ENCODE measurements around the gene TLE5. TPM values are rescaled to one million over a fixed set of nuclear protein-coding genes. Genes with fewer than 3 reads are reported as not detected.
A peak's percentile ranks its signal among the peaks of the same experiment; 100 is the strongest.

TLE5 gene
- total RNA-seq, 1 experiment from 2014 or later: 694 TPM

DNA sequence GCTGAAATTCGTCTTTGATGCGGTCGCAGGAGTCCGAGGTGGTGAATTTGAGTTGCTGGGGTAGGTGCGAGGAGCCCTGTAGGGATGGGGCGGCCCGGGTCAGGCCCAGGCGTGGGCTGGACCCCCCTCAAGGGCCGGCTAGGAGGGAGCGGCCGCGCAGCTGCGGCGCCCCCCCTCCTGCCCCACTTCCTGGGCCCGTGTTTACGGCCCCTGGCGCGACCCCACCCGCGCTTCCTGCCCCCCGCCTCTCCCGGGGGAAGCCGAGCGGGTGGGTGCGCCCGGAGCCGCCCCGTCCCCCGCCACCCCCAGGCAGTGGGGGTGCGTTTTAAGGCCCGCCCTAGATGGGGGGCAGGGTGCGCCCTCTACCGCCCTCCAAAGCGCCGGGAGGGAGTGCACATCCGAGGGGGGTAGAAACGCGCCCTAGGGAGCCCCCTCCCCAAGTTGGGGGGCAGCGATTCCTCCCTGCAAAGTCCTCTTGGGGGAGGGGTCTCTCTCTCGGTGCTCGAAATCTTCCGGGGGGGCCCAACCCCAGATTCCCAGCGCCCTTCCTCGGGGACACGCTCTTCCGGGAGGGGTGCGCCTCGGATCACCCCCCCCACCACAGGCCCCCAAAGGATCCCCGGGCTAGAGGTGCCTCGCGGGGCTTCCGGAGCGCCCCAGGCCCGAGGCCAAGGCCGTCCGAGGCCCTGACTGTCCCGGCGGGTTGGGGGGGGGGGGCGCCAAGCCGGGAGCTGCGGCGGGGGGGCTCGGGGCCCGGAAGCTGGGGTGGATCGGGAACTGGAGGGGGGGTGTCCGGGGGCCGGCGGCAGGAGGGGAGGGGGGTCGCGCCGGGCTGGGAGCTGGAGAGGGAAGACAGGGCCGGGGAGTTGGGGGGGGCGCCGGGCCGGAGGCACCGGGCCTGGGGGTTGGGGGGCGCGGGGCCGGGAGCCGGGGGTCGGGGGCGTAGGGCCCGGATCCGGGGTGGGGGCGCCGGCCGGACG lies 823 bp downstream of the TLE5 start:
- H3K27ac ChIP-seq: peak overlapping the region; percentile 85
- peaks cover 47% of the 10 kb centered on the region for H3K36me3 ChIP-seq
- peak overlapping the region; percentile 76 for H3K4me3 ChIP-seq
- peaks cover 80% of the 10 kb centered on the region for H3K4me1 ChIP-seq (replicated peaks)
- no peaks in the 10 kb centered on the region for H3K9me3 ChIP-seq (replicated peaks)
- no peaks in the 10 kb centered on the region for H3K27me3 ChIP-seq (replicated peaks)
- peak; percentile 64 to 68 for DNase-seq (ENCODE audit: low read depth in 1 of 2, low spot score in 2 of 2)

DNA sequence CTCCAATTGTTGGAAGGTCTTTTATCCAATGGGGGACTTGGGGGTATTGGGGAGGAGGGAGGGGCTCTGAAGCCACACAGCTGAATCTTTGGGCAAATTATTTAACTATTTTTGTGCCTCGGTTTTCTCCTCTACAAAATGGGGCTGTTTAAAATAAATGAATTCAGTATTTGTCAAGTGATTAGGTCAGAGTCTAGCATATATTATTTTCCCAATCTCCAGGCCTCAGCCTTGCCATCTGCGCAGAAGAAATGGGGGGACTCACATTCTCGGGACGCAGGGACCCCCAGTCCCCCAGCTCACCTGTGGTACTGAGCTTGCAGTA lies 1.5 kb downstream of the TLE5 start:
- peak in 1 of 2 experiments; percentile 53 for DNase-seq (ENCODE audit: low read depth in 1 of 2, low spot score in 2 of 2)
- Histone ChIP-seq H3K4me1 (replicated peaks) (peaks cover 79% of the 10 kb centered on the region), H3K4me3 (peak overlapping the region; percentile 76), H3K27me3 (replicated peaks) (no peaks in the 10 kb centered on the region), H3K27ac (peak overlapping the region; percentile 85), H3K36me3 (peaks cover 48% of the 10 kb centered on the region), H3K9me3 (replicated peaks) (no peaks in the 10 kb centered on the region)

DNA sequence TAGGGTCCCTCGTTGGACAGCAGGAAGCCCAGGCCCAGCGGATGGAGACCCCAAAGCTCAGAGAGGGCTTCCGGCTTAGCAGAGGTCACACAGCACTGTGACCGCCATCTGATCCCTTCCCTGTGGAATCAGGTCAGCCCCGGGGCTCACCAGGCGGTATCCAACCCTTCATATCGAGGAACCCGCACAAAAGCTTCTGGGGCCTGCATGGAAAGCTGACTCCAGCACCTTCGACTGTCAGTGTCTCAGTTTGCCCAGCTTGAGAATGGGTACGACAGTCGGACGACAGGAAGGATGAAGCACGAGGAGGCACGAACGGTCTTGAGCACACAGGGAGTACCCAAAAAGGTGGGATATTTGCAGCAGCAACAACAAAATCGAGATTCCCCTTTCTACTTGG lies 2.6 kb downstream of the TLE5 start:
- no peaks in the 10 kb centered on the region for H3K27me3 ChIP-seq (replicated peaks)
- DNase-seq (ENCODE audit: low read depth in 1 of 2, low spot score in 2 of 2): no peak
- peaks cover 60% of the 10 kb centered on the region for H3K36me3 ChIP-seq
- no peak overlapping the region for H3K27ac ChIP-seq
- peak overlapping the region; percentile 76 for H3K4me3 ChIP-seq
- H3K9me3 ChIP-seq (replicated peaks): no peaks in the 10 kb centered on the region
- peaks cover 79% of the 10 kb centered on the region for H3K4me1 ChIP-seq (replicated peaks)

DNA sequence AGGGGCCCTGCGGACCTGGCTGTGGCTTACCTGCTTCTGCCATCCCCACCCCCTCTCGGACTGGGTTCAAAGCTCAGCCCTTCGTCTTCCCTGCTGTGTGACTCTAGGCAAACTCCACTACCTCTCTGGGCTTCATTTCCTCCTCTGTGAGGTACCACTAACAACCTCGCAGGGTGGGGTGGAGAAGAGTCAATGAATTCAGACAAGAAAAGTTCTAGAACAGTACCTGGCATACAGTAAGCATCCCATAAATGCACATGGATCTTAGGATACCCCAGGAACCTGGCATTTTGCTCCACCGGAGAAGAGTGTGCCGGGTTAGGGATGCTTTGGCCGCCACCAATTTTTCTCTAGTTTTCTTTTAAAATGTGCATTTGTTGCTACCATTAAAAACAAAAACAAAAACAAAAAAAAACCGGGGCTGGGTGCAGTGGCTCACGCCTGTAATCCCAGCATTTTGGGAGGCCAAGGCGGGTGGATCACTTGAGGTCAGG lies 3.4 kb downstream of the TLE5 start:
- Histone ChIP-seq H3K27ac (no peak overlapping the region), H3K4me1 (replicated peaks) (peaks cover 80% of the 10 kb centered on the region), H3K36me3 (peaks cover 67% of the 10 kb centered on the region), H3K4me3 (no peak overlapping the region), H3K9me3 (replicated peaks) (no peaks in the 10 kb centered on the region), H3K27me3 (replicated peaks) (no peaks in the 10 kb centered on the region)
- DNase-seq (ENCODE audit: low read depth in 1 of 2, low spot score in 2 of 2): no peak

DNA sequence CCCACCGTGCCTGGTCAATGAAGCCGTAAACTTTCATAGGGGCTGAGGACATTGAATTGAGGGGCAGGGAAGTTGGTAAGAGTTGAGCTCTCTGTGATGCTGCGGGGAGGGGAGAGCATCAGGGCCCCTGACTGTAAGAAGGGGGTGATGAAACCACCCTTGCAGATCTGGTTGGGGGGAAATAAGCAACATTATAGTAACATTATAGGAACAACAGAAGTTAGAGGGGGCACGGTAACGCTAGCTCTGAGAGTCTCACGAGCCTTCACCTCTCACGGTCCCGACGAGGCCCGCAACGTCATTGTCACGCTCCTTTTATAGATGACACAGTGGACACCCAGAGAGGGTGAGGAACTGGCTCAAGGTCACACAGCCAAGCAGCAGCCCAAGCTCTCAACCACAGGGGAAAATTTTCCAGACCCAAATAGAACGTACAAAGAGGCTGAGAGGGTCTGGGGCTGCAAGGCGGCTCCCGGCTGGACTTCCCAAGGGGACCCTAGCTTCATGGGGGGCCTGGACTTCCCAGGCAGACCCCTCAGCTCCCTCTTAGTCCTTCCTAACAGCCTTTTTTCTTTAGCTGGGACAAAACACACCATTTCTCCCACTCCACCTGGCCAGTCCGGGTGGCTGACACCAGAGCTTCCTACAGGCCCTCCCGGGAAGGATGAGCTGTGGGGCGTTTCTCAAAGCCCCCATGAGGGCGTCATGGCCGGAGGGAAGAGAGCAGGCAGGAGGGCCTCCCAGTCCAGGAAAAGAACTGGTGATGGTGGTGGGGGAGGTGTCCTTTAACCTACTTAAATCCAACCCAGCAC lies 4.1 kb downstream of the TLE5 start:
- H3K27me3 ChIP-seq (replicated peaks): no peaks in the 10 kb centered on the region
- peak overlapping the region; percentile 45 for H3K27ac ChIP-seq
- DNase-seq (ENCODE audit: low read depth in 1 of 2, low spot score in 2 of 2): no peak
- 0 out of 2 replicates have a peak overlapping the region, but pooled peaks have one; percentile 6 for H3K4me3 ChIP-seq
- no peaks in the 10 kb centered on the region for H3K9me3 ChIP-seq (replicated peaks)
- peaks cover 72% of the 10 kb centered on the region for H3K36me3 ChIP-seq
- peaks cover 73% of the 10 kb centered on the region for H3K4me1 ChIP-seq (replicated peaks)

DNA sequence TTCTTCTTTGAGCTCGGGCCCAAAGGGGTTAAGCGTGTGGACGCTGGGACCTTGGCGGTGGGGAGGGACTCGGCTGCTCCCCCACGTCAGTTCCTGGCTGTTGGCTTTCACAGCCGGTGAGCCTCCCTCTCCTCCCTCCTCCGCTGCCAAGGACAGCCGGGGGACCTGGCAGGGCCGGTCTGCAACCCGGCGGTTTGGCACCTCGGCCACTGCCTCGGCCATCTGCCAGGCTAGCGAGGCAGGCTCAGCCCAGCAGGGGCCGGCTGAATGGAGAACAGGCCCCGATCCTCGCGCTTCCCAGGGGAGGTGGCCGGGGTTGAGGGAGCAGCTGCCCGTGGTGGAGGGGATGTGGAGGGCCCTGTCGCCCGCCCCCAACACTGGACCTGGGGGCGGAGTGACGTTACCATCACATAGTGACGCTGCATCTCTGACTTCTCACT lies 5.0 kb downstream of the TLE5 start:
- H3K4me3 ChIP-seq: peak overlapping the region; percentile 11

DNA sequence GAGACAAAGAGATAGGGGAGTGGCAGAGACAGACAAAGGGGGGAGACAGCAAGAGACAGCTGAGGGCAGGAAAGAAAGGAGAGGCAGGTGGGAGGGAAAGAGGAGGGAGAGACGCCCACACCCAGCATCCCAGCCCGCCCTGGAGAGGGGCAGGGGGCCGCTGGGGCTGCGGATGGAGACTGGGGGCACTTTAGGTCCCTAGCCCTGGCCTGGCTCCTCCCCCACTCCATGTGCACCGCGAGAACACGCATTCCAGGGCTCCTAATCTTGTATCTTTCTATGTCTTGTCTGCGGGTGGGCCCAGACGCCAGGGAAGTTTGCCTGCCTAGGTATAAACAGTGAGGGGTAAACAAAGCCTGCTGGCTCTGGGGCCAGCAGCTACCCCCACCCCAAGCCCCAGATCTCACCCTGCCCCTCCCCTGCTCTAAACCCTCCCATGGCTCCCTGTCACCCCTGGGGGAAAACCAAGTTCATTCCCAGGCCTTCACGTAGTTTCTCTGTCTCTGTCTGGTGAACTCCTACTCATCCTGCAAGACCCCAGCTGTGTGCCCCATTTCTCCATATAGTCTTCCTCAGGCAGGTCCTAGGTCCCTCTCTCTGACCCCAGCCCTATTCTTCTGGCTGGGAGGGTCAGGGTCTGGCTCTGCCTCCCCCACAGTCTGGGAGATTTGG lies 5.7 kb downstream of the TLE5 start:
- Histone ChIP-seq H3K9me3 (replicated peaks) (no peaks in the 10 kb centered on the region), H3K4me3 (peak overlapping the region; percentile 11; the same call in 1 of the 2 replicates), H3K27me3 (replicated peaks) (no peaks in the 10 kb centered on the region), H3K36me3 (peaks cover 82% of the 10 kb centered on the region), H3K27ac (peak overlapping the region; percentile 45), H3K4me1 (replicated peaks) (peaks cover 66% of the 10 kb centered on the region)
- DNase-seq (ENCODE audit: low read depth in 1 of 2, low spot score in 2 of 2): peak; percentile 97 to 98

More for the DNA sequence above, 5.0 kb downstream of the TLE5 start:
- Histone ChIP-seq H3K27ac (peak overlapping the region; percentile 45), H3K9me3 (replicated peaks) (no peaks in the 10 kb centered on the region), H3K36me3 (peaks cover 80% of the 10 kb centered on the region), H3K27me3 (replicated peaks) (no peaks in the 10 kb centered on the region), H3K4me1 (replicated peaks) (peaks cover 66% of the 10 kb centered on the region)
- peak; percentile 88 to 90 for DNase-seq (ENCODE audit: low read depth in 1 of 2, low spot score in 2 of 2)

DNA sequence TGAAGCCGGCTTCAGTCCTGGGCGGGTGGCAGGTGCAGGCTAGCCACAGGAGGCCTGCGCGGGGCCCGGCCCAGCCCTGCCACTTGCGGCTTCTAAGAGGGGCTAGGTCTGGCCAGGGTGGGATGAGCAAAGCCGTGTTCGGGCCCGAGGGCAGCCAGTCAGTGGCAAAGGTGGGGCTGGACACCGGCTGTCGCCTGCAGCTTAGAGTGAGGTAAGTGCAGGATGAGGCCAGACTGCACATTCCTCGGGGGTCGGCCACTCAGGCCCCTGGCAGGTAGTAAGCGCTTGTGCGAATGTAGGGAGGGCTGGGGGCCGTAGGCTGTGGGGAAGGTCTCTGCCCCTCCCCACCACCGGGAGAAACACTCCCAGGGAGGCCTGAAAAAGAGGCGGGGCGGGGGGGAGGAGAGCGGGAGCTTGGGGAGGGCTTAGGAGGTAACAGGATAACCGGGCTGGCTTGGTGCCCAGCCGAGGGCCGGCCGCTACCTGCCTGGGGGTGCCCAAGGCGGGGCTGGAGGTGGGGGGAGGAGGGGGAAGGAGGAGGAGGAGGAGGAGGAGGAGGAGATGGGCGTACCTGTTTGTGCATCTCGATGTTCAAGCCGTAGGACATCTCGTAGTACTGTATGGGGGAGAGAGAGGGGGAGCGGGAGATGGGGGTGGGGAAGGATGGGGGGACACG lies 6.4 kb downstream of the TLE5 start:
- no peaks in the 10 kb centered on the region for H3K27me3 ChIP-seq (replicated peaks)
- peak overlapping the region; percentile 30 for H3K27ac ChIP-seq
- DNase-seq (ENCODE audit: low read depth in 1 of 2, low spot score in 2 of 2): peak in 1 of 2 experiments; percentile 76
- peaks cover 64% of the 10 kb centered on the region for H3K4me1 ChIP-seq (replicated peaks)
- H3K4me3 ChIP-seq: peak overlapping the region; percentile 18
- H3K9me3 ChIP-seq (replicated peaks): no peaks in the 10 kb centered on the region
- peaks cover 76% of the 10 kb centered on the region for H3K36me3 ChIP-seq

DNA sequence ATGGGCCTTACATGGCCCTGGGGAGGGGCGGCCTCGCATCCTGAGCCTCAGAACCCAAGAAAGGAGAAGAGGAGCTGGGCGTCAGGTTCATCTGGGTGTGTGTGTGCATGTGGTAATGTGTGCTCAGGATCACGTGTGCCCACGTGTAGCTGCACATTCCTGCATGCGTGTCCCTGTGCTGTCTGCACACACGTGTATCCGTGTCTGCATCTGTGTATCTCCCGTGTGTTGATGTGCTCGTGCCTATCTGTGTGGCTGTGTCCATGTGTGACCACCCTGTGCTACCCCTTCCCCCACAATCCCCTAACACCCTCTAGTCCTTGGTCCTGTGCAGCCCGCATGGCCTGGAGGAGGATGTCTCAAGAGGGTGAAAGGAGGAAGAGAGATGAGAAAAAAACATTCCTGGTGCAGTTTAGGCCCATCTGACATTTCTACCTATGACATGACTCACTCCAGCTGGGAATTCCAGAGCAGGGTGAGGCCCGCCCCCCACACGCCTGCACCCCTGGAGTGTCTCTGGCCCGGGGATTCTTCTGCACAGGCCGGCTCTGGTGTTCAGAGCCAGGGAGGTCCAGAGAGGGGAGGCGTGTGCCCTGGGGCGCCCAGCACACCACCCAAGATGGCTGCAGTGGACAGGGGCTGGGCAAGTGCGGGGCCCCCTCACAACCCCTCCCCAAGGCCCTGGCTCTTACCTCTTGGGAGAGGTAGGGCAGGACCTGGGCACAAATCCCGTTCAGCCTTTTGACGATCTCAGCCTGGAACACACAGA lies 7.1 kb downstream of the TLE5 start:
- Histone ChIP-seq H3K4me1 (replicated peaks) (peaks cover 57% of the 10 kb centered on the region), H3K27ac (peak overlapping the region; percentile 30), H3K27me3 (replicated peaks) (no peaks in the 10 kb centered on the region), H3K36me3 (peaks cover 69% of the 10 kb centered on the region), H3K9me3 (replicated peaks) (no peaks in the 10 kb centered on the region), H3K4me3 (peak overlapping the region; percentile 18)
- peak; percentile 77 to 88 for DNase-seq (ENCODE audit: low read depth in 1 of 2, low spot score in 2 of 2)

DNA sequence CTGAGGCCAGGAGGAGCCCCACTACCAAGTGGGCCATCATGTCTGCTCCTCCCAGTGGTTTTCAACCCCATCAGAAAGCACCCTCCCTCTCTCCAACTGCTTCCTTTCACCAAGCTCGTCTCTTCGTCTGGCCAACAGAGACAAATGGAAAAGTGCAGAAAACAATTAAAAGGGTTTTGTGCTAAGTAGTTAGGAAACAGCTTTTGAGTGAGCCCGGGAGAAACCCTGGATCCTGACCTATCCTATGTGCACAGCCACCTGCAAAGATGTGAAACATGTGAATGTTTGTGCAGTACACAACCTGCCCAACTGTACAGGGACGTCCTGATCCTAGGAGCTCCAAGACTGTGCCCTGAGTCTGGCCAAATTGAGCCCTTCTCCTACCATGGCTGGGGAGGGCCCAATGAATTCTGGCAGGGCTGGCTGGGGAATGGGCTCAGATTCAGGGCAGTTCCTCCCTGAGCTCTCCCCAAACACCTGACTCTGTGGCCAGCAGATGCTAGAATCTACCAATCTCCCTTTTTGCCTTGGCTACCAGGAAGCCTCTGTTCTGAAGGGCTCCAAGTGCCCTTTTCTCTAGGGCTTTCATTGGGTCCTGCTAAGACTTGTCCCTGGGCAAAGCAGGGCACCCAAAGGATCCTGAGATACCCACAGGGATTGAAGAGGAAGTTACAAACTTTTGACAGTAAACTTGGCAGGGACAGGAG lies 7.9 kb downstream of the TLE5 start:
- Histone ChIP-seq H3K27me3 (replicated peaks) (no peaks in the 10 kb centered on the region), H3K27ac (no peak overlapping the region), H3K9me3 (replicated peaks) (no peaks in the 10 kb centered on the region), H3K4me1 (replicated peaks) (peaks cover 50% of the 10 kb centered on the region), H3K4me3 (no peak overlapping the region), H3K36me3 (peaks cover 62% of the 10 kb centered on the region)
- no peak for DNase-seq (ENCODE audit: low read depth in 1 of 2, low spot score in 2 of 2)

DNA sequence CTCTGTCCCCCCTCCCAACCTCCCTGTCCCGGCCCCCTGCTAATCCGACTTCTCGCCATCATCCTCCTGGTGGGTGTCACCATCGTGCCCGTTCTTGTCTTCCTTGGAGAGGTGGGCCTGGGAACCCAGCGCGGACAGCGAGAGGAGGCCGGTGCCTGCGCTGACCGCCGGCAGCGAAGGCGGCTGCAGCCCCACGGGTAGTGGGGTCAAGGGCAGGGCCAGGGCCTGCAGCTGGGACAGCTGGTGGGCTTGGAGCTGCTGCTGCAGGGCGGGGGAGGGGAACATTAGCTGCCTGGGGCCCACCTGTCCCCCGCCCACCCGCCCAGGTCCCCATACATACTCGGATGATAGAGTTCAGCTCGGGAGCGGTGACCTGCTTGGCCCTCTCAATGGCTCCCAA lies 8.5 kb downstream of the TLE5 start:
- DNase-seq (ENCODE audit: low read depth in 1 of 2, low spot score in 2 of 2): no peak
- peaks cover 56% of the 10 kb centered on the region for H3K36me3 ChIP-seq
- H3K27me3 ChIP-seq (replicated peaks): no peaks in the 10 kb centered on the region
- no peak overlapping the region for H3K27ac ChIP-seq
- no peak overlapping the region for H3K4me3 ChIP-seq
- H3K9me3 ChIP-seq (replicated peaks): no peaks in the 10 kb centered on the region
- H3K4me1 ChIP-seq (replicated peaks): peaks cover 44% of the 10 kb centered on the region

DNA sequence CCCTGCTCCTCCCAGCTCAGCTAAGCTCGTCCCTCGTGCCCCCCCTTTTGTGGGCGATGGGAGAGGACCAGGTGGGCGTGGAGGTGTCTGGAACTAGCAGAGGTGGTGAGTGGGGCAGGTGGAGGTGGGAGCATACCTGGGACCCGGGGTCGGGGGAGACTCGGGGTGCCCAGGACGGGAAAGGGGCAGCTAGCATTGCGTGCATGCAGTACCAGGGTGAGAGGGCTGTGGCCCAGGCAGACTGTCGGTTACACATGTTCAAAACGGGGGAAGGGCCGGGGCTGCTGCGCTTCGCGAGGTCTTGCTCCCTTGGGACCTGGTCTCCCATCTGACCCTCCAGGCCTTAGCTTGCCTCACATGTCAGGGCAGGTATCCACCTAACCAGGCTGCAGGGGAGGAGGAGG lies 9.1 kb downstream of the TLE5 start:
- peaks cover 50% of the 10 kb centered on the region for H3K36me3 ChIP-seq
- DNase-seq (ENCODE audit: low read depth in 1 of 2, low spot score in 2 of 2): no peak
- H3K27me3 ChIP-seq (replicated peaks): no peaks in the 10 kb centered on the region
- H3K9me3 ChIP-seq (replicated peaks): no peaks in the 10 kb centered on the region
- no peak overlapping the region for H3K27ac ChIP-seq
- no peak overlapping the region for H3K4me3 ChIP-seq
- peaks cover 39% of the 10 kb centered on the region for H3K4me1 ChIP-seq (replicated peaks)
